Stimulated activated CD4-positive, alpha-beta T cell treated with anti-CD3 and anti-CD28 coated beads, Interleukin-15, amount 100 ng/mL, for 24 hours (primary cell): Measurements from ENCODE around the gene SHISAL1.

Source experiments
- DNase-seq: peaks from one replicate; pipeline ENCODE4 v3.0.0-alpha.2; 2020

SHISAL1 gene

GRCh38 chr22:44298406-44299091 lies 14.2 kb downstream of the SHISAL1 start:
- no peak for DNase-seq

- no peak for DNase-seq
Observed at GRCh38 chr22:44297470-44298061, 15.2 kb downstream of the SHISAL1 start.

GRCh38 chr22:44295406-44295805 lies 17.3 kb downstream of the SHISAL1 start:
- no peak for DNase-seq

DNA sequence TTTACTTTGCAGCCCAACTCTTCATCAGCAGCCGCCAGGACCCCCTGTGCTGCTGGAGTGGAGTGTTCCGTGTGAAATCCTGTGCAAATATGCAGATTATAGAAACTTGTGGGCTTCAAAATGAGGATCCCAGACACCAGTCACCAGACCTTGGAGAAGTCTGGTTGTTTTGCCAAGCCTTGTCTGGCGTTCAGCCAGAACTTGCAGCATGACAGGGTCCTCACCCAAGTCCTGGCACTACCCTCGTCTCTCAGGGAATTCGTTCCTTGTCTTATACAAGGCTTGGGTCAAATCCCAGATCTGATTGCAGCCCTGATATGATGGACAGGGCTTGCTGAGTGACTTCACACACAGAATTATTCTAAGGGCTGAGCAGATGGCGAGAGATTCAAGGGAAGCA lies 18.9 kb downstream of the SHISAL1 start:
- no peak for DNase-seq

DNA sequence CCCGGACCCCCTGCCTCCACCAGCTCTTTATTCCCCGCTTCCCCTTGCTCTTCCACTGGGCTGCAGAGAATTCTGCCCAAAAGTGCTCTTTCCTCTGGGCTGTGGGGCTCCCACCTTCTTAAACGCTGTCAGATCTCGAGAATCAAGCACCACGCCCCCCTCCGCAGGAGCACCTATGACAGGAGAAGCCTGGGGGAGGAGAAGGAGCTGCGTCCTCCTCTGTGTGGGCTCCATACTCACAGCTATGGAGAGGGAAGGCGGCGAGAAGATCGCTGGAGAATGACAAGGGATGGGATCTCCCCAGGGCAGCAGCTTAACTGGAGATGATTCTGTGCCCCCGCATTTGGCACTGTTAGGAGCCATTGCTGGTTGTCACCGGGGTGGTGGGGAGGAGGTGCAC lies 19.7 kb downstream of the SHISAL1 start:
- DNase-seq: no peak

- DNase-seq: no peak
Observed at GRCh38 chr22:44292521-44292920, 20.2 kb downstream of the SHISAL1 start.

DNA sequence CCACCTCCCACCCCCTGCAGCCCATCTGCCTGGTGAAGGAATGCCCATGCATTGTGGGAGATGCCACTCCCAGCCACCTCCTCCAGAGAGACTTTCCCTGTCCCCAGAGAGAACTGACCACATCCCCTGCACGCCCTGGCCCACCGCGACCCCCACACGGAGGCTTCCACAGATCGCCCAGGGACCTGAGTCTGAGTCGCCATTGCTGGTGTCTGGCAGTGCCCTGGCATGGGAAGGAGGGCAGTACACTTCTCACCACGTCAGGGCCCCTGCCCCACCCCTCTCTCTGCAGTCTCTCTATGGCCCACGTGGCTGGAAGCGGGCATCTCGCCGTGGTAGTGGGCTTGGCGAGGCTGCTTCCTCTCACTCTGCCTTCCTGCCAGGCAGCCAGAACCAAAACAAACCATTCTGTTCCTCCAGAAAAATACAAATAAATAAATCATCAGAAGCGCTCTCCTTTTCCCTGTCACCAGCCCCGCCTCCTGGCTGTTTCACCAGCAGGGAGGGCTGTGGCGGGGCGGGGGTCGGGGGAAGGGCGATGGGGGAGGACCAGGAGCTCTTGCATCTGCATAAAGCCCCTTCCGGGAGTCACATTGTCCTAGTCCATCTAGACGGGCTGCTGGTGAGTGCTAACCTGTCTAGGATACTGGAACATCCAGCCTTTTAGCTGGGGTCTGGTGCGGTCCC lies 20.9 kb downstream of the SHISAL1 start:
- DNase-seq: no peak

GRCh38 chr22:44291265-44291664 lies 21.5 kb downstream of the SHISAL1 start:
- no peak for DNase-seq

DNA sequence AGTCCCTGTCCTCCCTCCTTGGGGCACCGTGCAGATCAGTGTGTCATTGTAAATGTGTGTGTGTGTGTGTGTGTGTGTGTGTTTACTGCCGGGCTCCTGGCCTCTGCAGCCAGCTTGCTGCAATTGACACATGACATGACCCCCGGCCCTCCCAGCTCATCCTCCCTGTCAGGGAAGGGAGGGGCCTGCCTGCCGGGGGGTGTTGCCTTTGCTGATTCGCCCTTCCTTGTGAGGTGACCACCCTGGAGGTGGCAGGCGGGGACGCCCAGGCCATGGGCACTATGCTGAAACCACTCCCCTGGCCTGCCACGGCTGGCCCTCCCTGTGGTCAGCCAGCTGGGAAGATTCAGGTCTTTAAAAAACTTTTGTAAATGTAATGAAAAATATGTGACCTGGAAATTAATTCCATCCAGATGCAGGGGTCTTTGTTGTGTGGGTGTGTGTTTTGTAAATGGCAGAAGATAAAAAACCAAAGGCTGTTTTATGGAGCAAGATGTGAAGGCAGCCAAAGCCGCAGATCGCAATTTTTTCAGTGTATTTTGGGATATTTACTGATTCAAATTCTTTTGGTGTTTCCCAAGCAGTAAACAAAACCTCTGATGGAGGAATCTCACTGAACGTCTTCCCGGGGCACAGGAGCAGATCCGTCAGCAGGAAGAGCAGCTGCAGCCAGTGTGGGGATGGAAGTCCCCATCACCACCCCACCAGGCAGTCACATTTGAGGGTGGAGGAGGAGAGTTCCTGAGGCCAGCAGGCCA lies 23.2 kb downstream of the SHISAL1 start:
- DNase-seq: no peak

GRCh38 chr22:44288913-44289312 lies 23.8 kb downstream of the SHISAL1 start:
- DNase-seq: no peak

GRCh38 chr22:44287741-44288140 lies 25.0 kb downstream of the SHISAL1 start:
- DNase-seq: no peak

DNA sequence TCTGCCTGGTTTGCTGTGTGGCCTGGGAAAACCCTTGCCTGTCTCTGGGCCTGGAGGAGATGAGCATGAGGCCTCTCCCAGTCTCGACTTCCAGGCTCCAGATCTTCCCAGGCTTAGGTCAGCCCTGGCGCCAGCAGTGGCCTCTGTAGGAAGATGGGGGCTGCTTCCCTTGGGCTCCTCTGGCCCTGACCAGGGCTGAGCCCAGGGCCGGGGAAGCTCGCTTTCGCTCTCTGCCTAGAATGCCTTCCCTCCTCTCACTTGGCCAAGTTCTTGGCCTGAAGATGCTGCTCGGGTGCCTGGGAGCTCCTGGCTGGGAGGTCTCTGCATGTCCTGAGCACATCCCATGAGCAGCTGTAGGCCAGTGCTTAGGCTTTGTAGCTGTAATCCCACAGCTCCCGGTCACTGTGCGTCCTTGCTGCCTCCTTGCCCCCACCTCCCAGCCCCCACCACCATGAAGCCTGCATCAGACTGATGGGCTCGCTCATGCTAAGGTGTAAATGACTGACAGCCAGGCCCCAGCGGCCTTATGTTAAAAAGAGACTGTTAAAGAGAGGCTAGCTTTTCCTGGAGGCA lies 25.5 kb downstream of the SHISAL1 start:
- no peak for DNase-seq

DNA sequence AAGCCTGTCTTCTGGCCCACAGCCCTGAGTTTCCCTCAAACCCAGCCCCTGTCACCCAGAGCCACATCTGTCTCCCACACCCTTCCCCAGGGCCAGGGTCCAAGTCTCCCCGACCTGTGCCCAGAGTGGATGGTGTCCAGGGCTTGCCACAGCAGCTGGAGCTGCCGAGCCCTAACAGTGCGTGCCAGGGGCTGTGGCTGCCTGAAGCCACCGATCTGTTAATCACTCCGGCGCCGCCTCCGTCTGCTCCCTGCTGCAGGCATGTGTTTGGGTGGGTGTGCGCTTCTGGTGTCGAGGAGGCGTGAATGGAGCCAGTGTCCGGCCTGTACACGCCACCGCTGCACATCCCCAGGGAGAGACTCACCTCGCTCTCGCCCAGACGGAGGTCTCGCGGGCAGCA lies 26.1 kb downstream of the SHISAL1 start:
- no peak for DNase-seq

DNA sequence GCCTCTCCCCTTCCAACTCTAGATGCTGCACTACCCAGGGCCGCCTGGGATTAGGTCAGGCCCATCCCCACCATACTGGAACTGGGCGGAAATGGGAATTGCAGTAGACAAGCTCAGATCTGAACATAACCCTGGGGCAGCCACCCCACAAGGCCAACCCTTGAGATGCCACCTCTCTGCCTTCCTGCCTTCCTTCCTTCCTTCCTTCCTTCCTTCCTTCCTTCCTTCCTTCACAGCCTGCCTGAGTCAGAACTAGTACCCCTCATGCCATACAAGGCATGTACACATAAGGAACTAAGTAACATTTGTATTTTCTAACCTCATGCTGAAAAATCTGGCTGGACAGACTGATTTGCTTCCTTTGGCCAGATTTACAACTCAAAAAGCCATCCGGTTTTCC lies 28.0 kb downstream of the SHISAL1 start:
- no peak for DNase-seq

- DNase-seq: no peak
Observed at GRCh38 chr22:44281768-44282637, 30.7 kb downstream of the SHISAL1 start.

DNA sequence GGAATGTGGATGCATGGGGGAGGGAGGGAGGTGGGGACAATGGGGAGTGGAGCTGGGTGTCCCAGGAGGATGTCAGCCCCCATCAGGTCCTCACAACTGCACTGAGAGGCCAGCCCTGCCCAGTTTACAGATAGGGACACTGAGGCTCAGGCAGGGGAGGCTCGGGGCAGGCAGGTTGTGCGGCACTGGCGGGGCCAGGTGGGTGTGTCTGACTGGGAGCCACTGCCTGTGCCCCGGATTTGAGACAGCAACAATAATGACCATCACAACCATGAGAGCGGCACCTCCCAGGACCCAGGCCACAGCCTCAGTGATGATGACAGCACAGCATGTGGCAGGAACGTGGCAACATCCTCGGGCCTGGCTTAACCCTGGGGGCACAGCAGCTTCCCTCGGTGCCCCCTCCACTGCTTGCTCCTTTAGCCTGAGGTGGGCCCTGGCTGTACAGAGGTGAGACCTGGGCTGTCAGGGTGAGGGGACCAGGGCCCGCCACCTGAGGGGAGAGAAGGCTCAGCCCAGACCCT lies 32.0 kb downstream of the SHISAL1 start:
- no peak for DNase-seq

DNA sequence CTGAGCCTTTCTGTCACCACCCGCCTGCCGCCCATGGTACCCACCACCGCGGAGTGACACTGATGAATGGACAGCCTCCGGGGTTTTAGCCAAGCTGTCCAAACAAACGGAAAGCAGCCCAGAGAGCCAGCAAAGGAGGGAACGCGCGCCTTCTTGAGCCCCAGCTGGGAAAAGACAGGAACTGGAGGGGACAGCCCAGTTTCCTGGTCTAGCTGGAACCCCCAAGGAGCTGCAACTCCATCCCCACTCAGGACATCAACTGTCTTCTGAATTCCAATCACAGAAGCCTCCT lies 33.7 kb downstream of the SHISAL1 start:
- DNase-seq: no peak

- DNase-seq: no peak
Observed at GRCh38 chr22:44278243-44279068, 34.3 kb downstream of the SHISAL1 start.

- no peak for DNase-seq
Observed at GRCh38 chr22:44277386-44278135, 35.2 kb downstream of the SHISAL1 start.

DNA sequence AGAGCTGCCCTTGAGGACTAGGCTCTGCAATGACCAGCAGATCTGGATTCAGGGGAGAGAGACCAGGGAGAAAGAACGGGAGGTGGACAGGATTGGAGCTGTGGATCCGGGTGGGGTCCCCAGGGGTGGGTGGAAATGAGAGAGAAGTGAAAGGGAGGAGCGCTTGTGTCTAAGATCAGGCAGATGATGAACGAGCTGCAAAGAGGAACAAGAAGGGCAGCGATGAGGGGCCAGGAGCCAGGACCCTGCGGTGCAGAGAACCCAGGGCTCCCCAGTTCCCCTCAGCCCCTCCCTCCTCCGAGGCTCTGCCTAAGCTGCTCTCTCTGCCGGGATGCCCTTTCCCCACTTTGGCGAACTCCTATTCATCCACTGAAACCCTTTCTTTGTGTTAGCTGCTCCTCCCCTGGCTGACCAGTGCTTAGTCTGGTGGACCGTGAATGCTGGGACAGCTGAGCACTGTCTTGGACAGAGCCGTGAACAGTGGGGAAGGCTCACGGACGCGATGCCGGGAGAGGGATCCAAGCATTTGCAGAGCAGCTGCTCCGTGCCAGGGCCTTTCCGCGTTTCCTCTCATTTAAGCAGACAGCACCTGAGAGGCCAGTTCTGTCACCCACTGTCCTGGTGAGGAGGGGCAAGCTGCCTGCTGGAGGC lies 35.9 kb downstream of the SHISAL1 start:
- no peak for DNase-seq
